Neural cell (in vitro differentiated cells): ENCODE measurements around the gene ZDHHC21. TPM values are rescaled to one million over a fixed set of nuclear protein-coding genes. Genes with fewer than 3 reads are reported as not detected.

ENCODE experiments used
- H2AFZ ChIP-seq: fragments of 200-600, 300-800 bp; sonication (generic), shearing (Covaris generic); 2 replicates; pipeline ENCODE4 v1.6.0; 2014; ENCODE audit warnings: low read depth, mild to moderate bottlenecking, antibody characterized with exemption, low read length, moderate library complexity
- H3F3A ChIP-seq: fragments of 200-600 bp; shearing (Covaris generic); 2 replicates; pipeline ENCODE4 v1.6.1; 2016; ENCODE audit warnings: mild to moderate bottlenecking, moderate library complexity, mixed read lengths, antibody characterized with exemption, low read length; ENCODE audit not compliant: insufficient read depth, poor library complexity, severe bottlenecking
- H3K27ac ChIP-seq: fragments of 200-600, 300-800 bp; sonication (generic), shearing (Covaris generic); 2 replicates; pipeline ENCODE4 v1.5.1; 2014; ENCODE audit warnings: mild to moderate bottlenecking, low read length, moderate library complexity
- H3K27me3 ChIP-seq: fragments of 300-800, 200-600 bp; sonication (generic), shearing (Covaris generic); 2 replicates; pipeline ENCODE4 v1.6.0; 2014; ENCODE audit warnings: mild to moderate bottlenecking, low read depth, low read length, moderate library complexity; ENCODE audit not compliant: insufficient read depth
- H3K36me3 ChIP-seq: fragments of 300-800, 200-600 bp; sonication (generic), shearing (Covaris generic); 2 replicates; pipeline ENCODE4 v1.5.1; 2014; ENCODE audit warnings: mild to moderate bottlenecking, antibody characterized with exemption, low read length, moderate library complexity; ENCODE audit not compliant: insufficient read depth
- H3K4me2 ChIP-seq: fragments of 300-800, 200-600 bp; sonication (generic), shearing (Covaris generic); 2 replicates; pipeline ENCODE4 v1.6.0; 2014; ENCODE audit warnings: mild to moderate bottlenecking, low read length
- H3K4me3 ChIP-seq: fragments of 300-800, 200-600 bp; sonication (generic), shearing (Covaris generic); 2 replicates; pipeline ENCODE4 v1.5.1; 2014; ENCODE audit warnings: mild to moderate bottlenecking, low read length, moderate library complexity
- H3K79me2 ChIP-seq: fragments of 200-600 bp; shearing (Covaris generic); replicated peaks from 2 replicates; pipeline ENCODE4 v1.6.0; 2014; ENCODE audit warnings: mild to moderate bottlenecking, low read length, moderate library complexity; ENCODE audit not compliant: insufficient read depth
- H3K9ac ChIP-seq: fragments of 300-800, 200-600 bp; sonication (generic), shearing (Covaris generic); 2 replicates; pipeline ENCODE4 v1.6.1; 2016; ENCODE audit warnings: mild to moderate bottlenecking, low read length, mixed read lengths
- H3K9me2 ChIP-seq: fragments of 200-600 bp; shearing (Covaris generic); 2 replicates; pipeline ENCODE4 v1.6.1; 2016; ENCODE audit warnings: mild to moderate bottlenecking, low read length, mixed read lengths; ENCODE audit not compliant: insufficient read depth
- H3K9me3 ChIP-seq: fragments of 200-600, 300-800 bp; sonication (generic), shearing (Covaris generic); 2 replicates; pipeline ENCODE4 v1.6.1; 2016; ENCODE audit warnings: mild to moderate bottlenecking, mixed run types, low read length, moderate library complexity, mixed read lengths
- H4K20me1 ChIP-seq: fragments of 200-600 bp; shearing (Covaris generic); 2 replicates; pipeline ENCODE4 v1.6.1; 2016; ENCODE audit warnings: mild to moderate bottlenecking, mixed run types; ENCODE audit not compliant: insufficient read depth
- EP300 ChIP-seq: fragments of 450-650 bp; conservative IDR thresholded peaks from 2 replicates; pipeline ENCODE4 v1.6.1; 2014; ENCODE audit warnings: antibody characterized with exemption, mild to moderate bottlenecking, moderate library complexity; ENCODE audit not compliant: poor library complexity, severe bottlenecking
- EZH2 ChIP-seq: fragments of 200-600, 300-800 bp; shearing (Covaris generic), sonication (generic); IDR thresholded peaks from 2 replicates; pipeline ENCODE4 v1.6.1; 2014; ENCODE audit warnings: antibody characterized with exemption, low read length, borderline replicate concordance, mild to moderate bottlenecking; ENCODE audit not compliant: insufficient read depth, poor library complexity, severe bottlenecking
- MXI1 ChIP-seq: fragments of 450-650 bp; conservative IDR thresholded peaks from 2 replicates; pipeline ENCODE4 v1.6.1; 2014; ENCODE audit warnings: antibody characterized with exemption, mild to moderate bottlenecking; ENCODE audit not compliant: poor library complexity, severe bottlenecking
- POLR2AphosphoS5 ChIP-seq: IDR thresholded peaks from 2 replicates; pipeline ENCODE4 v1.6.1; 2012
- RAD21 ChIP-seq: fragments of 450-650 bp; conservative IDR thresholded peaks from 2 replicates; pipeline ENCODE4 v1.6.1; 2014; ENCODE audit warnings: antibody characterized with exemption, mild to moderate bottlenecking, moderate library complexity
- SMC3 ChIP-seq: fragments of 450-650 bp; conservative IDR thresholded peaks from 2 replicates; pipeline ENCODE4 v1.6.1; 2014; ENCODE audit warnings: antibody characterized with exemption, mild to moderate bottlenecking, moderate library complexity; ENCODE audit not compliant: poor library complexity
- TAF1 ChIP-seq: IDR thresholded peaks from 2 replicates; pipeline ENCODE4 v1.6.1; 2012; ENCODE audit warnings: low read depth
- polyA plus RNA-seq: library from polyadenylated mRNA; depleted of rRNA; stranded (reverse); fragments of >200 nt; gene quantifications from 2 replicates; pipeline ENCODE4 v1.2.3, GENCODE V29; 2014
- TF ChIP-seq, protein P1 (sequence below): IDR thresholded peaks from 2 replicates; pipeline ENCODE4 v1.6.1; 2012; ENCODE audit warnings: borderline replicate concordance
- TF ChIP-seq, protein P2 (sequence below): fragments of 450-650 bp; IDR thresholded peaks from 2 replicates; pipeline ENCODE4 v1.5.1; 2014; ENCODE audit warnings: antibody characterized with exemption, mild to moderate bottlenecking, moderate library complexity; ENCODE audit not compliant: poor library complexity, severe bottlenecking

Gene ZDHHC21
- polyA plus RNA-seq, 1 donor from 2014 or later, result 19.8 TPM

DNA sequence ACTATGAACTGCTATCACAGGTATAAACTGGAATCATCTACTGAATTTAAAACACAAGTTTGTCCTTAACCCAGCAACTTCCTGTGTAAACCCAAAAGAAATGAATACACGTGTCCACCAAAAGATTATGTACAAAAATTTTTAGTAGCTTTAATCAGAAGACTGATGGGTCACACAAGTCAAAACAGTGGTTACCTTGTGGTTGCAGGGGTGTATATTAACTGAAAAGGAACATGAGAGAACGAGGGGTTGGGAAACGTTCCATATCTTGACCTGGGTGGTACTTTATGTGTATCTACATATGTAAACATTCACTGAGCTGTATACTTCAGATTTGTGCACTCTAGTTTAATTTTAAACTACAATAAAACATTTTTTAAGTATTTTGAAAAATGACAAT is 18.6 kb downstream of the ZDHHC21 start:
- no peaks in the 10 kb centered on the region for H3K36me3 ChIP-seq
- no peak overlapping the region for H3K4me2 ChIP-seq
- H3K9me3 ChIP-seq, result no peaks in the 10 kb centered on the region
- no peak overlapping the region for H3K4me3 ChIP-seq
- no peak overlapping the region for H3K9ac ChIP-seq
- no peaks in the 10 kb centered on the region for H4K20me1 ChIP-seq
- no peaks in the 10 kb centered on the region for H3K27me3 ChIP-seq
- no peaks in the 10 kb centered on the region for H3K79me2 ChIP-seq
- H3K9me2 ChIP-seq, result no peaks in the 10 kb centered on the region
- TF ChIP-seq EZH2, result no peak
- TF ChIP-seq MXI1, result no peak
- TF ChIP-seq TAF1, result no peak
- no peak for TF ChIP-seq EP300
- TF ChIP-seq POLR2AphosphoS5, result no peak
- TF ChIP-seq SMC3, result no peak
- H3F3A ChIP-seq, result no peaks in the 10 kb centered on the region
- H2AFZ ChIP-seq, result no peak overlapping the region
- H3K27ac ChIP-seq, result no peak overlapping the region

DNA sequence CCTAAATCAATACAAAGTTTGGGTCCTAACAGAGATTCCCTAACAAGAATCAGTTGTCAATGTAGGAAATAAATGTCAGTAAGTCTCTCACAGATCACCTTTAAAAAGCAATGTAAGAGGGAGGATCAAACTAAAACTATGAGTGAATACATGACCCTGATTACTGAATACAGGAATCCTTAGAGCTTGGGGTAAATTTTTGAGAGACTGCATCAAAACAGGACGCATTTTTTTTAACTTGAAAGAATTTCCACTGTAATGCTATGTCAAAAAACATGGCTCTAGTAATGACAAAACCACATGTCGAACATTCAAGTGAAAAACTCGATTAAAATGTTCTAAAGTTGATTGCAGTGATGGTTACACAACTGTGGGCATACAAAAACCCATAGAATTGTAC is 21.9 kb downstream of the ZDHHC21 start:
- TF ChIP-seq, protein P1, sequence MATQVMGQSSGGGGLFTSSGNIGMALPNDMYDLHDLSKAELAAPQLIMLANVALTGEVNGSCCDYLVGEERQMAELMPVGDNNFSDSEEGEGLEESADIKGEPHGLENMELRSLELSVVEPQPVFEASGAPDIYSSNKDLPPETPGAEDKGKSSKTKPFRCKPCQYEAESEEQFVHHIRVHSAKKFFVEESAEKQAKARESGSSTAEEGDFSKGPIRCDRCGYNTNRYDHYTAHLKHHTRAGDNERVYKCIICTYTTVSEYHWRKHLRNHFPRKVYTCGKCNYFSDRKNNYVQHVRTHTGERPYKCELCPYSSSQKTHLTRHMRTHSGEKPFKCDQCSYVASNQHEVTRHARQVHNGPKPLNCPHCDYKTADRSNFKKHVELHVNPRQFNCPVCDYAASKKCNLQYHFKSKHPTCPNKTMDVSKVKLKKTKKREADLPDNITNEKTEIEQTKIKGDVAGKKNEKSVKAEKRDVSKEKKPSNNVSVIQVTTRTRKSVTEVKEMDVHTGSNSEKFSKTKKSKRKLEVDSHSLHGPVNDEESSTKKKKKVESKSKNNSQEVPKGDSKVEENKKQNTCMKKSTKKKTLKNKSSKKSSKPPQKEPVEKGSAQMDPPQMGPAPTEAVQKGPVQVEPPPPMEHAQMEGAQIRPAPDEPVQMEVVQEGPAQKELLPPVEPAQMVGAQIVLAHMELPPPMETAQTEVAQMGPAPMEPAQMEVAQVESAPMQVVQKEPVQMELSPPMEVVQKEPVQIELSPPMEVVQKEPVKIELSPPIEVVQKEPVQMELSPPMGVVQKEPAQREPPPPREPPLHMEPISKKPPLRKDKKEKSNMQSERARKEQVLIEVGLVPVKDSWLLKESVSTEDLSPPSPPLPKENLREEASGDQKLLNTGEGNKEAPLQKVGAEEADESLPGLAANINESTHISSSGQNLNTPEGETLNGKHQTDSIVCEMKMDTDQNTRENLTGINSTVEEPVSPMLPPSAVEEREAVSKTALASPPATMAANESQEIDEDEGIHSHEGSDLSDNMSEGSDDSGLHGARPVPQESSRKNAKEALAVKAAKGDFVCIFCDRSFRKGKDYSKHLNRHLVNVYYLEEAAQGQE, result no peak
- TF ChIP-seq SMC3 (no peak), RAD21 (no peak), EP300 (no peak), TAF1 (no peak), MXI1 (no peak)
- TF ChIP-seq, protein P2, sequence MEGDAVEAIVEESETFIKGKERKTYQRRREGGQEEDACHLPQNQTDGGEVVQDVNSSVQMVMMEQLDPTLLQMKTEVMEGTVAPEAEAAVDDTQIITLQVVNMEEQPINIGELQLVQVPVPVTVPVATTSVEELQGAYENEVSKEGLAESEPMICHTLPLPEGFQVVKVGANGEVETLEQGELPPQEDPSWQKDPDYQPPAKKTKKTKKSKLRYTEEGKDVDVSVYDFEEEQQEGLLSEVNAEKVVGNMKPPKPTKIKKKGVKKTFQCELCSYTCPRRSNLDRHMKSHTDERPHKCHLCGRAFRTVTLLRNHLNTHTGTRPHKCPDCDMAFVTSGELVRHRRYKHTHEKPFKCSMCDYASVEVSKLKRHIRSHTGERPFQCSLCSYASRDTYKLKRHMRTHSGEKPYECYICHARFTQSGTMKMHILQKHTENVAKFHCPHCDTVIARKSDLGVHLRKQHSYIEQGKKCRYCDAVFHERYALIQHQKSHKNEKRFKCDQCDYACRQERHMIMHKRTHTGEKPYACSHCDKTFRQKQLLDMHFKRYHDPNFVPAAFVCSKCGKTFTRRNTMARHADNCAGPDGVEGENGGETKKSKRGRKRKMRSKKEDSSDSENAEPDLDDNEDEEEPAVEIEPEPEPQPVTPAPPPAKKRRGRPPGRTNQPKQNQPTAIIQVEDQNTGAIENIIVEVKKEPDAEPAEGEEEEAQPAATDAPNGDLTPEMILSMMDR, result no peak
- H2AFZ ChIP-seq, result no peak overlapping the region
- no peak overlapping the region for H3K4me2 ChIP-seq
- H3K27ac ChIP-seq, result no peak overlapping the region
- no peaks in the 10 kb centered on the region for H3K9me3 ChIP-seq
- H3K9ac ChIP-seq, result no peak overlapping the region
- H3F3A ChIP-seq, result no peaks in the 10 kb centered on the region
- no peaks in the 10 kb centered on the region for H3K9me2 ChIP-seq
- H3K27me3 ChIP-seq, result no peaks in the 10 kb centered on the region
- H3K4me3 ChIP-seq, result no peak overlapping the region
- no peaks in the 10 kb centered on the region for H4K20me1 ChIP-seq
- H3K79me2 ChIP-seq, result no peaks in the 10 kb centered on the region
- no peaks in the 10 kb centered on the region for H3K36me3 ChIP-seq

DNA sequence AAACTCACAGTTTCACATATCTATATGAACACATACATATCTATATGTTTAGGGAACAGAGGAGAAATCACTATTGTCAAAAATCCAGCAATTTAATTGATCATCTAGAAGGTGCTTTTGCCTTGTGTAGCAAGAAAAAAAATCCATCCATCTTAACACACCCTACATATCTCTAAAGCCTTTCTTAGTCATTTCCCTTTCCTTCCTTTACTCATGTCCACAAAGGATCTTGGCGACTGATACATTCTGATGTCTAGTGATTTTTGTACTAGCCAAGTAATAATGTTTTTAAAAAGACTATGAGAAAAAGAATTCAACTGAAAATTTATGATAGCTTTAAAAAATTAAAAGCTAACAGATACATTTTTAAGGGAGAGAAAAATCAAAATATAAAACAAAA is 22.5 kb downstream of the ZDHHC21 start:
- H3K27me3 ChIP-seq, result no peaks in the 10 kb centered on the region
- H3K79me2 ChIP-seq, result no peaks in the 10 kb centered on the region
- H3F3A ChIP-seq, result no peaks in the 10 kb centered on the region
- no peaks in the 10 kb centered on the region for H3K9me3 ChIP-seq
- no peak overlapping the region for H3K9ac ChIP-seq
- no peaks in the 10 kb centered on the region for H4K20me1 ChIP-seq
- H3K36me3 ChIP-seq, result no peaks in the 10 kb centered on the region
- TF ChIP-seq MXI1, result no peak
- no peak for TF ChIP-seq POLR2AphosphoS5
- TF ChIP-seq, protein P2, result no peak
- TF ChIP-seq, protein P1, result no peak
- no peak for TF ChIP-seq SMC3
- TF ChIP-seq TAF1, result no peak
- TF ChIP-seq EP300, result no peak
- TF ChIP-seq RAD21, result no peak
- no peak for TF ChIP-seq EZH2
- H3K9me2 ChIP-seq, result no peaks in the 10 kb centered on the region
- no peak overlapping the region for H3K4me2 ChIP-seq
- no peak overlapping the region for H2AFZ ChIP-seq
- no peak overlapping the region for H3K27ac ChIP-seq
- H3K4me3 ChIP-seq, result no peak overlapping the region
